ENCODE results near the gene MED7.

Gene MED7

GRCh38 chr5:157137691-157138090, 5.0 kb downstream of the MED7 start:
- no peak overlapping the region for H3K27ac ChIP-seq (ENCODE audit: low read length)
- H3K4me1 ChIP-seq (ENCODE audit: insufficient read depth, low read length): peaks cover 15% of the 10 kb centered on the region
- DNase-seq: no peak
- TF ChIP-seq CTCF (IDR thresholded peaks at IDR 0.05; ENCODE audit: borderline replicate concordance, extremely low read depth, low read length, poor library complexity, severe bottlenecking): no peak
- H3K79me2 ChIP-seq (ENCODE audit: insufficient read depth, low read length): peaks cover 51% of the 10 kb centered on the region
- H3K4me3 ChIP-seq (ENCODE audit: low read depth in 1 of 2, low read length in 2 of 2): no peak overlapping the region
- no peak overlapping the region for H3K9ac ChIP-seq (ENCODE audit: low read depth, low read length)
- H2AFZ ChIP-seq (ENCODE audit: low read depth, low read length): no peak overlapping the region
- H3K9me3 ChIP-seq (ENCODE audit: insufficient read depth, low read length, severe bottlenecking): no peaks in the 10 kb centered on the region
- peaks cover 24% of the 10 kb centered on the region for H3K36me3 ChIP-seq (ENCODE audit: insufficient read depth, low read length)
- ATAC-seq (ENCODE audit: insufficient read depth, low read depth): no peak
- no peak overlapping the region for H3K4me2 ChIP-seq (ENCODE audit: insufficient read depth, low read length)
- no peaks in the 10 kb centered on the region for H4K20me1 ChIP-seq (ENCODE audit: insufficient read depth, low read length)
- no peaks in the 10 kb centered on the region for H3K27me3 ChIP-seq (ENCODE audit: insufficient read depth, low read length, poor library complexity)

- H3K4me2 ChIP-seq (ENCODE audit: insufficient read depth, low read length): no peak overlapping the region
- H3K9ac ChIP-seq (ENCODE audit: low read depth, low read length): no peak overlapping the region
- no peaks in the 10 kb centered on the region for H3K27me3 ChIP-seq (ENCODE audit: insufficient read depth, low read length, poor library complexity)
- no peaks in the 10 kb centered on the region for H3K4me1 ChIP-seq (ENCODE audit: insufficient read depth, low read length)
- H2AFZ ChIP-seq (ENCODE audit: low read depth, low read length): no peak overlapping the region
- DNase-seq (no peak), ATAC-seq (ENCODE audit: insufficient read depth, low read depth) (no peak)
- no peaks in the 10 kb centered on the region for H3K9me3 ChIP-seq (ENCODE audit: insufficient read depth, low read length, severe bottlenecking)
- H3K79me2 ChIP-seq (ENCODE audit: insufficient read depth, low read length): no peaks in the 10 kb centered on the region
- H3K27ac ChIP-seq (ENCODE audit: low read length): no peak overlapping the region
- H3K36me3 ChIP-seq (ENCODE audit: insufficient read depth, low read length): peaks cover 3% of the 10 kb centered on the region; the same call in 1 of the 2 replicates
- no peak for TF ChIP-seq EZH2 (IDR thresholded peaks at IDR 0.05; ENCODE audit: borderline replicate concordance, low read depth, low read length, severe bottlenecking)
- TF ChIP-seq CTCF (IDR thresholded peaks at IDR 0.05; ENCODE audit: borderline replicate concordance, extremely low read depth, low read length, poor library complexity, severe bottlenecking): no peak
- H4K20me1 ChIP-seq (ENCODE audit: insufficient read depth, low read length): no peaks in the 10 kb centered on the region
- H3K4me3 ChIP-seq (ENCODE audit: low read depth in 1 of 2, low read length in 2 of 2): no peak overlapping the region
These were observed 10.4 kb downstream of the MED7 start for GRCh38 chr5:157132281-157132612.

- no peak overlapping the region for H3K4me2 ChIP-seq (ENCODE audit: insufficient read depth, low read length)
- DNase-seq: no peak
- ATAC-seq (ENCODE audit: insufficient read depth, low read depth): no peak
These were observed 11.7 kb downstream of the MED7 start for GRCh38 chr5:157130925-157131324.

More at GRCh38 chr5:157130925-157131324, 11.7 kb downstream of the MED7 start:
- Histone ChIP-seq H3K79me2 (ENCODE audit: insufficient read depth, low read length) (no peaks in the 10 kb centered on the region), H3K9ac (ENCODE audit: low read depth, low read length) (no peak overlapping the region), H3K4me3 (ENCODE audit: low read depth in 1 of 2, low read length in 2 of 2) (no peak overlapping the region), H3K4me1 (ENCODE audit: insufficient read depth, low read length) (no peaks in the 10 kb centered on the region), H3K27me3 (ENCODE audit: insufficient read depth, low read length, poor library complexity) (no peaks in the 10 kb centered on the region), H4K20me1 (ENCODE audit: insufficient read depth, low read length) (no peaks in the 10 kb centered on the region), H3K9me3 (ENCODE audit: insufficient read depth, low read length, severe bottlenecking) (no peaks in the 10 kb centered on the region), H3K27ac (ENCODE audit: low read length) (no peak overlapping the region), H3K36me3 (ENCODE audit: insufficient read depth, low read length) (no peaks in the 10 kb centered on the region), H2AFZ (ENCODE audit: low read depth, low read length) (no peak overlapping the region)
- TF ChIP-seq CTCF (IDR thresholded peaks at IDR 0.05; ENCODE audit: borderline replicate concordance, extremely low read depth, low read length, poor library complexity, severe bottlenecking) (no peak), EZH2 (IDR thresholded peaks at IDR 0.05; ENCODE audit: borderline replicate concordance, low read depth, low read length, severe bottlenecking) (no peak)
